Stimulated activated CD8-positive, alpha-beta memory T cell treated with anti-CD3 and anti-CD28 coated beads, Interleukin-4, amount 100 ng/mL, for 24 hours (primary cell): ENCODE results near the gene WT1.
"Not testable (repeated sequence)": the region's sequence is repeated elsewhere in the genome, so short reads cannot be mapped to it uniquely, and the experiment has no call there.

Experiments
- DNase-seq: peaks from one replicate; pipeline ENCODE4 v3.0.0-alpha.2; 2020; ENCODE audit warnings: low read depth

WT1 gene

DNA sequence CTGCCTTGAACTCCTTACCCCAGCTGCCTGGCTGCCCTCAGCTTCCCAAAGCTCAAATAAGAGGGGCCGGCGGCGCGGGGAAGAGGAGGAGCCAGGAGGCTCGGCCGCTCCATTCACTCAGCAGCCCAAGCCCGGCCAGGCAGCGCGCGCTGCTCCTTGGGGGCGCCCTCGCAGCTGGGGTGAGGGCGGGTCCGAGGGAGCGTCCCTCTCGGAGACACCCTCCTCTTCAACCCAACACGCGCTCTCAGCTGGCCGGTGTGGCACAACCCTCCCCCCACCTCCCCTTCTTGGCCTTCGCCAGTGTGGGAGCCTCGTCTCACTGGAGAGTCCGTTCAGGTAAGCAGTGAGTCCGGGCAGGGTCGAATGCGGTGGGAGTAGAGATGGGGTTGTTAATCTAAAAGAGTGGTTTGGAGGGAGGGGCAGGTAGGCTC, at the start of gene WT1:
TSS of gene WT1 (minus strand) at position 29 of the 431 bp plus-strand sequence.
- DNase-seq: no peak

DNA sequence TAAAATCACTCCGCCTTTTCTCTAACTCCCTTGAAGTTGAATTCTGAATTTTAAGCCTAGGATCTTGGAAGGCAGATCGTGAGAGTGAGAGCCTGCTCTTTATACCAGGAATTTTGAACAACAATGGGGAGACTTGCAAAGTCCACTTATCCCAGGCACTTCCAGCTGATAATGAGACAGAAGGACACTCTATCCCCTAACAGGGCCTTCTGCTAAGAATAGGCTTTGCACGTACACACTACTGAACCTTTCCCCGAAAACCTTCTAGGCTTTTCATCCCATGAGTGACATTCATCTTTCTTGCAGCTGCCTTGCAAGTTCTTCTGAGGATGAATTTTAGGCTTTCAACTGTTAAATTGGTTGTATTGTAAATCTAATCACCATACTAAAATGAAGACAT, 44.0 kb upstream of the WT1 start:
- DNase-seq: no peak

DNA sequence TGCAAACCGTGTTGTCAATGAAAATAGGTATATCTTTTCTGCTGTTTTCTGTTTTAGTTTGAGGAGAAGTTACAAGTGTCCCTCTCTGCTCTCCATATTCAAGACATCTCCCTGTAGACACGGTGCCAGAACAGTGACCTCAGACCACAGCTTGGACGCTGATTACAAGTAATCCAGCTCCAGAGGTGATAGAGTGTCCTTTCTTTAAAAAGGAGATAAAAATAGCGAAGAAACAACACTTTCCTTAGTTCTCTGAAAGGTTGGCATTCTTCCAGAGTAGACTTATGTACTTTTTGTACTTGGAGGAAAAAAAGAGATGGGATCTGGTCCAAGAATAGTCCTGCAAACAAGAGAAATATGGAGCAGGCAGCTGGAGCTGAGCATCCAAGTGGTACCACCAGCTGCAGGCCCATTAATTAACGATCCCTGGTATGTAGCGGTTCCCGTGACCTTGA, 43.0 kb upstream of the WT1 start:
- DNase-seq: no peak

DNA sequence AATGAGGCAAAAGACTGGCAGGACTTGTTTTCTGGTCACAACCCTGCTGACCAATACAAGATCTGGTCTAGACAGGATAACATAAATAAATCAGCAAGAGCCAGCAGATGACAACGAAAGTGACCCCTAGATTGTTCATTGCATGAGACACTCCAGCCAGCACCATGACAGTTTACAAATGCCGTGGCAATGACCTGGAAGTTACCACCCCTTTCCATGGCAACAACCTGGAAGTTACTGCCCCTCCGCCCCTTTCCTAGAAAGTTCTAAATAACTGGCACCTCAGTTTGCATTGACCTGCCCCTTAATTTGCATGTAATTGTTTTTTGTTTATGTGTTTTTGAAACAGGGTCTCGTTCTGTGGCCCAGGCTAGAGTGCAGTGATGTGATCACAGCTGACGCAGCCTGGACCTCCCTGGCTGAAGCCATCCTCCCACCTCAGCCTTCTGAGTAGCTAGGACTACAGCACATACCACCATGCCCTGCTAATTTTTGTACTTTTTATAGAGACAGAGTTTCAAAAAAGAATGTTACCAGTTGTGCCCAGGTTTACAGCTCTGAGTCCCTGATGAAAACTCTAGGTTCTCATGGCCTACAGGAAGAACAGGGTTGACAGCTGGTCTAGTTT, 38.1 kb upstream of the WT1 start:
- no peak for DNase-seq

DNA sequence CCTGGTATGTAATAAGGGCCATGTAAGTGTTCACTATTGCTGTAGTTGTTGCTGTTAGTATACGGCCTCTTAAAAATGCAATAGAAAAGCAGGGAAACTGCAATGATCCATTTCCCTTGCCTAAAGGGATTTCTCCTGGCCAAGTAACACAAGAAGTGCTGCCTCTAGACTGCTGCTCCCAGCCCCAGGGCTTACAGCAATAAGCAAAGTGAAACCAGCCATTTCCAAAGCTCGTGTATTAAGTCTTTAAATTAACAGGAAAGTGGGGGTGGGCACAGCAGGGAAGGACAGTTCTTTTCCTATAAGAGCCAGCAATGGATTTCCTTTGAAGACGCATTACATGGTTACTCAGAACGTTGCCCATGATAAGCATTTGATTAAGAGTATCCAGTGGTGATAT, 36.9 kb upstream of the WT1 start:
- no peak for DNase-seq

DNA sequence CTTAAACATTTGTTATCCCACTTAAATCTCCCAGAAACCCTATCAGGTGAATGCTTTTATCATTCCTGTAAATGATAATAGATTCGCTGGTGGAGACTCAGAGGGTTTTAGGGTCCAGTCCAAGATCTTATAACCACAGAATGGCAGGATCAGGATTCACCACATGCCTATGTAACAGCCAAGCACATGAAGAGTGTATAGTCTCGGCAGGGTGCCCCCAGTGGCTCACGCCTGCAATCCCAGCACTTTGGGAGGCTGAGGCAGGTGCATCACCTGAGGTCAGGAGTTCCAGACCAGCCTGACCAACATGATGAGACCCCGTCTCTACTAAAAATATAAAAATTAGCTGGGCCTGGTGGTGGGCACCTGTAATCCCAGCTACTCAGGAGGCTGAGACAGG, 36.2 kb upstream of the WT1 start:
- not testable (repeated sequence) for DNase-seq

DNA sequence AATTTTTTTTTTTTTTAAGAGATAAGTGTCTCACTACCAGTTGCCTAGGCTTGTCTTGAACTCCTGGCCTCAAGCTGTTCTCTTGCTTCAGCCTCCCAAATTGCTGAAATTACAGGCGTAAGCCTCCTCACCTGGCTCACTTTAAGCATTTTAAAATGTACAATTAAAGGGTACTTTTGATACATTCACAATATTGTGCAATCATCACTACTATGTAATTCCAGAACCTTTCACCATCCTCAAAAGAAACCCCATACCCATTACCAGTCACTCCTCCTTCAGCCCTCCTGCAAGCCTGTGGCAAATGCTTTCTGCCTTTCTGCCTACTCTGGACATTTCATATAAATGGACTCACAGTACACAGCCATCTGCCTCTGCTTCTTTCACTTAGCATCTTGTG, 34.5 kb upstream of the WT1 start:
- no peak for DNase-seq

DNA sequence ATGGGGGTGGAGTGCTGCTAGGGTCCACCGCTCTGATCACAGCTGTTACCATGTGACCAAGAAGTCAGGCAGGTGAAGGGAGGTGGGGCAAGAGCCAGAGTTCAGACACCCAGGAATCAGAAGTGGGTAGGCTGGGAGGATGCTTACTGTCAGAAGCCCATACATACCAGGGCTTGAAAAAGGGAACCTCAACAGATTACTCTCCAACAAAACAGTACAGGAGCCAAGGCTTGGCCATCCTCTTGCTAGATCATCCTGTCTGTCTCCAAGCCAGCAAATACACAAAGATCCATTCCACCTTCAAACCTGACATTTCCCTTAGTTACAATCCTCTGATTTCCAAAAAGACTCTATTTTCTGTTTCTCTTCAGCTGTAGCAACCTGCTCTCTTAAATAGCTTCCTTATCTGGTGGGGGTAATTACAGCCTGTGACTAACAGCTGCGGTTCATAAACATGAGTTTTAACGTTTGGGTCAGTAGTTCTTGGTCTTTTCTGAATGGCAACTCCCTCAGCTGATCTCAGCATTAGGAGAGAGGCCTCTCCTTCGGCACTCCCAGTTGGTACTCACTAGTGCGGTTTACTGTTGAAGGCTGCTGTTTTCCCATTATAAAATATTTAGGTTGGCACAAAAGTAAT, 31.1 kb upstream of the WT1 start:
- no peak for DNase-seq

DNA sequence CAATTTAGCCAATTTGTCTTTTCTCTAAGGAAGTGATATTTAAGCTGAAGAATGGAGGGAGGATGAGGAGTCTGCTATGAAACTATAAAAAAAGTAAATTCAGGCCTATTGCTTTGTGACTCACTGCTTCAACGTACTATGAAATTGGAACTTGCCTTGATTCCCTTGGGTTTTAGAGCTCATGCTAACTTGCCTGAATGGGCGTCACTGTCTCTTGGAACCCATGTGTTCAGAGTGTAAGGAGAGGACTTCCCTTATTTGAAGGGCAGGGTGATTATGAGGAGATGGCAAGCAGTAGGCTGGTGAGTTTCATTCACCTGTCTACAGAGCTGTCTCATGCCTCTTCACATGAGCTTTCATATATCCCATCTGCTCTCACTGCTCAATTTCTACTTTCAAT, 28.7 kb upstream of the WT1 start:
- no peak for DNase-seq

DNA sequence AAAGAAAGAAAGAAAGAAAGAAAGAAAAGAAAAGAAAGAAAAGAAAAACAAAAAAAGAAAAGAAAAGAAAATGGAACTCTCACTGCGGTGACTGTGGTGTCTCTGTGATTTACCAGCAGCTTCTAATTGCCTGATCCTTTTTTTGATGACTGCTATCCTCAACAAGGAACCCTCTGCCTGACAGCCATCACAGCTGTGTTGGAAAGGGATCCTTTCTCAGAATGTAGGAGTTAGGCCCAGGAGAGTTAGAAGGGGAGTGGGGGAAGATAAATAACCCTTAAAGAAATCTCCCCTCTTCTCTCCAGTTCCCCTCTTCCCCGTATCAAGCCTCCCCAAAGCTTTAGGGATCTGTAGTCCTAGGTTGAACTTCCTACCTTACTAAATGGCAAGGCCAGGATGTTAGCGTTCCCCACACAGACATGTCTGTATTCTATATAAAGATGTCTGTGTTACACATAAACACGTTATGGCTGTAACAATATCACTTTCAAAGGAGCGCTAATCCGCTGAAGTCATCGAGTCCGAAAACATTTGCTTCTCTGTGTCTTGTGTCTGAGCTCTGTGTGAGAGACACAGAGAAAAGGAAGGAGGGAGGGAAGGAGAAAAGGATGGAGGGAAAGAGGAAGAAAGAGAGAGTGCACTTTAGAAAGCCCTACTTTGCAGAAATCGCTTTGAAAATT, 26.8 kb upstream of the WT1 start:
- DNase-seq: no peak

DNA sequence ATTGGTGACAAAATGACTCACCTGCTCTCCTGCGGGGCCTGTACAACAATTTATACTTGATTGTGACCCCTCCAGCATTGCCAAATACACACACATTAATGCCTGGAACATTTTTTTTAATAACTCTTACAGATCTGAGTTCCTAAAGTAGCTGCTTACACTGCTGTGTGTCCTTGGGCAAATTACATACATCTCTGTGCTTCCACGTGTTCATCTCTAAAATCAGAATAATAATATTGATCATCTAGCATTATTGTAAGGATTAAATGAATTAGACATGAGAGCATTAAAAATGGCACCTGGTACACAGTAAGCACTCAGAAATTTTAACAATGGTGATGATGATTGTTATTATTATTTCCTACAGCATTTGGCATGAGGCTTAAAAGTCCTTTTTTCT, 21.5 kb upstream of the WT1 start:
- no peak for DNase-seq

DNA sequence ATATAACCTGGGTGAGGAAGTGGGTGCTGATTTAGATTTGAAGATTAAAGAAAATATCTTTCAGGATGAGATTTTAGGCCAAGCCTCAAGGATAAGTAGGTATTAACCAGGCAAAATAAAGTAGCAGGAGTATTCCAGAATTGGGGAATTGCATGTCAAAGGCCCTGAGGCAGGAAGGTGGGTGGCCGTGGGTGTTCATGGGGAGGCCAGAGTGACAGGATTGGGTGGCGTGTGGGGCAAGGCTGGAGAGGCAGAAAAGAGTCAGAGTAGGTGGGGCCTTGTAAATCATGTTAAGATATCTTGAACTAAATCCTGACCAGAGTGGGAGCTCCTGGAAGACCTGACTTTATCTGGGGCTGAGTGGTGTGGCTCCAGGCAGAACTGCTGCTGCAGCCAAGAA, 19.7 kb upstream of the WT1 start:
- no peak for DNase-seq

DNA sequence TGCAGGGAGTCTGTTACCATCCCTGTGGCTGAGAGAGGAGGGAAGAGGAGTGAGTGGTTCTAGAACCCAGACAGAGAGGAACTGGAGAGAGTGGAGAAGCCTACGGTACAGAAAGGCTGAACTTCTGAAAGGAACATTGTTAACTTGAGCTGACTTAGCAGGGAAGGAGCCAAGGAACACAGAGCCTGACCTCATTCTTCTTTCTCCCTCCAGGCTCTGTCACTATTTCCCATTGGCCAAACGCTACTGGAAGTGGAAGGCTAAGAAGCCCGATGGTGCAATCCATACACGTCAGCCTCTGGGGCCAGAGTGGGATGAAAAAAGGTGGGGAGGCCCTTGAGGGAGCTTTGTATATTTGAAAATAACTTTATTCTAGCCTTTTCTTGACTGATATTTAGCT, 16.5 kb upstream of the WT1 start:
- DNase-seq: no peak

DNA sequence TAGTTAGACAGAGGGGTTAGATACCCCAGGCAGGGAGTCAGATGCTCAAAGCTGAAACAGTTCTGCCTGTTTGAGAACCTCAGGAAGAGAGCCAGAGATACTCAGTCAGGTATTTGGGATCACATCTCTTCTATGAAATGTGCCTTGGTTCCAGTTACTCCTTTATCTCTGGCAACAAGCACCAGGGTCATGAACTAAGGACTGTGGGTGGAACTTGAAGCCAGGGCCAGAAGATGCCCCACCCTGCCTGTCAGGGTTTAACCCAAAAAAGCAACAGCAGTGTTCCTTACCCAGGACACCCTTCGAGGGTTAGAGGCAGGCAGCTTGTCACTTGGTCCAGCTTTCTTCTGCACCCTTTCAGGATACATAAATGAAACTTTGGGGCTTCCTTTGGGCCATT, 15.0 kb upstream of the WT1 start:
- DNase-seq: no peak

DNA sequence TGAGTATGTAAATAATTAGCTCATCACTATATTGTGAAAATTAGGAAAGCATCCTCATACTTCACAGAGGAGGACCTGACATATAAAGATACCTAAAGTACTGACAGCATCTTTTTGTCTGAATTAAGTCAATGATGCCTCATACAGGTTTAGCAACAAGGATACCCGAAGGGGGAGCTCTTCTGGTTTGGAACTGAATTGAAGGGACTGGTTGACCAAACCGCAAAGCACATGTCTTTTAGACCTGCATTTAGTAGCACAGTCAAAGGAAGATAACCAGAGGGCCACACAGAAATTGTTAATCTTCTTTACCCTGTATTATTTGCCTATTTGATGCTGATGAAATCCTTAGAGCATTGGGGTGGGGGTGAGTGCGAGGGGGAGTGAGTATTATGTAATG, 12.9 kb upstream of the WT1 start:
- no peak for DNase-seq

DNA sequence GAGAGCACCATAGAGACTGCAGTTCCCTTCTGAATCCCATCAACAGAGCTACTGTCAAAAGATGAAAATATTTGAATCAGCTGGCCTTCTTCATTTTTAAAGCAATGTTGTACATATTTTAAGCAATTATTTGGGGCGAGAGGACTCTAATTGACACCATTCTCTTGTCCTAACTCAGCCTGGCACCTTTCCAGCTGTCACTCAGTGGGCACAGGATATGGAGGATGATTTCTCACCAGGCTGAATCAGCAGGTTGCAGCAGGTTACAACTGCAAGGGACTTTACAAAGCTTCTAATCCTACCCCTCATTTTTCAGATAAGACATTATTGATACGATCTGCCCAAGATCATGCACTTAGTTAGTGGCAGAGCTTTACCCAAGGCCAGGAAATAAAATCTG, 11.9 kb upstream of the WT1 start:
- no peak for DNase-seq

DNA sequence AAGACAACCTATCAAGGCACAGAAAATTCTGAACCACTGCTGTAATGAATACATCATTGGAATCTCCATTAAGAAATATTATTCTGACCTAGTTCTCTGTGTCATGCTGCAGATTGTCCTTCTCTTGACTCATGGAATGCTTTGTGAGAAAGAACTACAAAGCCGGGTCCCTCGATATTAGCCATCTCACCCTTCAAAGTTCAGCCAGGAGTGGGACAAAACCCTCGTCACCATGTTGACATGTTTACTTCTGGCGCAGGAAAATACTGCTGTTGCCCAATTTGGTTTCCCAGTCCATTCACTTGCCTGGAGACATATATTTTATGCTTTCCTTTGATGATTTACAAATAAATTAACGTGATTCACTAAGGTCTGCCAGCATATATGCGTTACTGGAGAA, 10.9 kb upstream of the WT1 start:
- DNase-seq: no peak

DNA sequence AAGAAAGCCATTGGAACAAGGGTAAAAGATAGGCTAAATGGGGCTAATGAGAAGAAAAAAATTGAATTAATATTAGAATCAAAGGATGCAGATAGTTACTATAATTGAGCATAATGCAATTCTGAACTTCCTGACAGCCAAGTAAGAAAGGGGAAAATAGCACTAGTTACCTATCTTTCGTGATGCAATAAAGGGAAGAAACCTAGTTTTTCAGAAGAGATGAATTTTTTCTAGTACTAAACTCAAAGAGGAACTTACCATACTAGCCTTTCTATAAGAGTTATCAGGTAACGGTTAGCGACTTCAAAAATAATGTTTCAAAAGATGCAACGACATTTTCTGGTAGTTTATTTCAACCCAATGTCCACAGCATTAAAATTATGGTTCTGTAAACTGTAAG, 8.8 kb upstream of the WT1 start:
- no peak for DNase-seq

DNA sequence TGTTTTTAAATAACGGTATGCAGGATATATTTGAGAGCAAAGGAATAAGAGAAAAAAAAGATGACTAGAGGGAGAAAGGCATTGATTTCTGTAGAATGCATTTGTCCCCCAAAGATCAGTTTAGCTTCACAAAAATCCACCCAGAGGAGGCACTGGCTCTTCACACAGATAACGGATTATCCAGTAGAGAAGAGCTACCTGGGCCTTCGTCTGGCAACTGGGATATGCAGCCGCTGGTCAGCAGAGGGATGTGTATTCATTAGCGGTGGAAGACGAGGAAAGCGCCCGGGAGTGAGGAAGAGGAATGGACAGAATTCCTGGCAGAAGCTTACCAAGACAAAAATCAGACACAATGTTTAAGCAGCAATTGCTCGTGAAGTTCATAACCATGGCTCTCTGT, 5.6 kb upstream of the WT1 start:
- no peak for DNase-seq

DNA sequence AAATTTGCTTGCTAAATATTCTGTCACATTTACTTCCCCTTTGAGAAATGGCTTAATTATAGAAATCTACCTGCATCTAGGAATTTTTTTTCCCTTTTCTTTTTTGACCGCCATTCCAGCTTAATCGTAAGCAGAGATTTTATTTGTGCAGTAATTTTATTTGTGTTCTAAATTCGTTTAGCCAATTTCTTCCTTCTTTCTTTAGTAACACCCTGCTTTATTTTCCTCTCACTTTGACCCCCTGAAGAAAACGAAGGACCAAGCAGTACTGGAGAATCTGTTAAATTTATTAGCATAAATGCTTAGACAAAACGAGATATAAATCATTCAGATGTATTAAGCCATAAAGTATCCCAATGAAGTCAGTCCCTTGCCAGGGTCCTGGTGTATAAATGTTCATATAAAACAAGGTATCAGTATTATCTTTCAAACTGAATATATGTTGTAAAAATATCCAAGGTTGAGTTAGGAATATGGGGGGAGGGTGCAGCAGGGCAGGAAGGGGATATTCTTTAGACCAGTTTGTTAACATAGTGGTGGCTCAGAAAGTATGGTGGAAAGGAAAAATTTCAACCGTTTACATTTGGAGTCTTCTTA, 5.1 kb upstream of the WT1 start:
- DNase-seq: no peak

DNA sequence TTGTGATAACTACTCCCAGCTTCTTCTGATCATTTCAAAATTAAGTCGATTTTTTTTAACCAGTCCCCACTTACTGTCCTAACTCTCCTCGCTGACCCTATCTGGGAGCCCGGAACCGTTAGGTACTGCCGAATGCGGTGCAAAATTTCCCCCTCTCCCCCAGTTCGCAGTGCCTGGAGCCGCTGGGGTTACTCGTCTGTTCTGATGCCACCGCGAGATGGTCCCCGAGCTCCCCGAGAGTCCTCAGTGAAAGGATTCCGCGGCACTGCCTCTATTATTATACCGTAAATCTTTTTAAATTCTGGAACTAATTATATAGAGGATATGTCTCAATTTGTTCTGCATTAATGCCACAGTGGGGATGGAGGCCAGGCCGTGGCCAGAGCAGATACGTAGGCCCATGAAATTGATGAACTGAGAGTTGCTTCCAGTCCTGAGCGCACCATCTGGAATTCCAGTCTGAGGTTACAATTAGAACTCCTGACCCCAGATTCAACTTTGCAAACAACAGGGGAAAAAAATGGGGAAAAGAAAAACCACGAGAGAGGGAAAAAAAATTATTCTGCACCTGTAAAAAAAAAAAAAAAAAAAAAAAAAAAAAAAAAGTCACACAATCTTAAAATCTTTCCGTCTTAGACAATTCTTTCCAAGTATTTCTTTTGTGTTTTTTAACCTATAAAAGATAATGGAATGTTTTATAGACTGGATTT, 4.3 kb upstream of the WT1 start:
- no peak for DNase-seq

DNA sequence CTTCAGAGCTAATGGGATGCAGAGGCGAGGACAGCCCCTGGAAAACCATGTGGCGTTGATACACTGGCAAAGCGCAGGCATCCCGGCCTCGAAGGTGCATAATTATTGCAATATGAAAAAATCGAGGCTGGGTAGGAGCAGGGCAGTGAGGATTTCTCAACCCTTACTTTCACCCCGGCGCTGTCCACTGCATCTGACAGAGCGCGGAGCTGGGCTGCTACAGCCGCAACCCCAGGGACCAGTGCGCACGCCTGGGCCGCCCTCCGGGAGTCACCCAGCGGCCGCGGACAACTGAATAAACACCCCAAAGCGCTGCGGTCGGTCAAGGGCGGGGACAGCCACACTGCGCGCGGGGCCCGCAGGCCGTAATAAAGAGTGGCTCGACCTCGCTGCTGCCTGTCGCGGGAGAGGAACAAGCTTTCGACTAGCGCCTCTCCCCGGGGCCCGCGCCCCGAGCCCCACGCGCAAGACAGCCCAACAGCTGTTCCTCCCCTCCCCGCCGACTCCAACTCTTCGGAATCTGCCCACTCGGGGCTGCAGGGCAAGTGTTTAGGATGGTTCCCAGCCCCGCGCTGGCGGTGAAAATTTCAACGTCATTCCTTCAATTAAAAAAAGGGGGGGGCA, 3.6 kb upstream of the WT1 start:
- no peak for DNase-seq
